ENCODE data around the gene ATF6.

DNA sequence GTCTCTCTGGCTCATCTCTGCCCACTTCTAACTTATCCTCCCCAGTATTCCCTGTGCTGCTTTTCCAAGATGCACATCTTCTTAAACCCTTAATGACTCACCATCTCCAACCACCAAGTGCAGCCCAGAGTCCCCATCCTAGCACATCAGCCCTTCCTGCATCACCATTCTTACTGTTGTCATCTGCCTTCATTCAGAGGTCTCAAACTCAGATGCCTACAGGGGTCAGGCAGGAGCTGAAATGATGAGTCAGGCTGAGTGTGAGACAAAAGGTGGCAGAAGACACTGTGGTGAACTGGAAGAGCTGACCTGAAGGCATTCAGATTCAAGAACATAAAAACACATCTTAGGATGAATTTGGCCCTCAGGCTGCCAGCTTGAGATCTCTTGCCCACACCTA, 223.0 kb downstream of the ATF6 start:
- TF ChIP-seq EZH2 (IDR thresholded peaks at IDR 0.05) (no peak), POLR2AphosphoS5 (IDR thresholded peaks at IDR 0.05; ENCODE audit: borderline replicate concordance, low read depth, low read length) (no peak)
